NT2/D1 (cell line): Measurements from ENCODE around the gene RINT1.

Experiments used
- YY1 ChIP-seq: IDR thresholded peaks from 2 replicates; pipeline ENCODE4 v1.6.1; 2011; ENCODE audit not compliant: insufficient read length, insufficient read depth
- ZNF274 ChIP-seq: IDR thresholded peaks from 2 replicates; pipeline ENCODE4 v1.6.1; 2011; ENCODE audit warnings: mild to moderate bottlenecking, low read depth, low read length

GRCh38 chr7:105512926-105513526 is 19.0 kb upstream of the RINT1 start:
- TF ChIP-seq ZNF274 (no peak), YY1 (no peak)
